GM23248 (cell line): Measurements from ENCODE around the gene PGP. TPM values are rescaled to one million over a fixed set of nuclear protein-coding genes. Genes with fewer than 3 reads are reported as not detected.

Source experiments
- DNase-seq: peaks from one replicate; pipeline ENCODE4 v3.0.0-alpha.2; 2015
- H2AFZ ChIP-seq: fragments of 200-600 bp; sonication (generic); 2 replicates; pipeline ENCODE4 v1.6.1; 2016; ENCODE audit warnings: antibody characterized with exemption
- H3F3A ChIP-seq: fragments of 200-600 bp; sonication (generic); 2 replicates; pipeline ENCODE4 v1.6.1; 2016; ENCODE audit warnings: mild to moderate bottlenecking, antibody characterized with exemption, mixed run types; ENCODE audit not compliant: insufficient read depth
- H3K27ac ChIP-seq: fragments of 200-600 bp; sonication (generic); 2 replicates; pipeline ENCODE4 v1.5.1; 2016; ENCODE audit warnings: mild to moderate bottlenecking
- H3K27me3 ChIP-seq: fragments of 200-600 bp; sonication (generic); replicated peaks from 2 replicates; pipeline ENCODE4 v1.6.1; 2016; ENCODE audit warnings: mild to moderate bottlenecking; ENCODE audit not compliant: insufficient read depth
- H3K36me3 ChIP-seq: fragments of 200-600 bp; sonication (generic); 2 replicates; pipeline ENCODE4 v1.6.1; 2016; ENCODE audit warnings: low read depth, mild to moderate bottlenecking
- H3K4me1 ChIP-seq: fragments of 200-600 bp; sonication (generic); 2 replicates; pipeline ENCODE4 v1.6.1; 2016; ENCODE audit warnings: mild to moderate bottlenecking; ENCODE audit not compliant: insufficient read depth
- H3K4me2 ChIP-seq: fragments of 200-600 bp; sonication (generic); one replicate; pipeline ENCODE4 v1.6.1; 2016; ENCODE audit warnings: mild to moderate bottlenecking; ENCODE audit not compliant: unreplicated experiment
- H3K4me3 ChIP-seq: fragments of 200-600 bp; sonication (generic); 2 replicates; pipeline ENCODE4 v1.5.1; 2016; ENCODE audit warnings: mild to moderate bottlenecking
- H3K79me2 ChIP-seq: fragments of 200-600 bp; sonication (generic); 2 replicates; pipeline ENCODE4 v1.6.1; 2016; ENCODE audit warnings: mild to moderate bottlenecking; ENCODE audit not compliant: insufficient read depth
- H3K9ac ChIP-seq: fragments of 200-600 bp; sonication (generic); 2 replicates; pipeline ENCODE4 v1.6.1; 2016; ENCODE audit warnings: mild to moderate bottlenecking
- H3K9me2 ChIP-seq: fragments of 200-600 bp; sonication (generic); 2 replicates; pipeline ENCODE4 v1.6.1; 2016; ENCODE audit warnings: mixed run types, mild to moderate bottlenecking, moderate library complexity; ENCODE audit not compliant: insufficient read depth
- H3K9me3 ChIP-seq: fragments of 200-600 bp; sonication (generic); one replicate; pipeline ENCODE4 v1.6.1; 2017; ENCODE audit warnings: low read depth
- H4K20me1 ChIP-seq: fragments of 200-600 bp; sonication (generic); 2 replicates; pipeline ENCODE4 v1.6.0; 2016; ENCODE audit not compliant: insufficient read depth
- EZH2 ChIP-seq: fragments of 200-600 bp; sonication (generic); IDR thresholded peaks from 2 replicates; pipeline ENCODE4 v1.6.1; 2018; ENCODE audit warnings: antibody characterized with exemption, mild to moderate bottlenecking; ENCODE audit not compliant: insufficient read depth, poor library complexity, severe bottlenecking
- EZH2phosphoT487 ChIP-seq: fragments of 200-600 bp; sonication (generic); IDR thresholded peaks from 2 replicates; pipeline ENCODE4 v1.6.1; 2018; ENCODE audit warnings: antibody characterized with exemption, moderate library complexity, mild to moderate bottlenecking, low read depth; ENCODE audit not compliant: insufficient read depth
- WGBS, 2 experiments: methylation state at CpG; one replicate each; pipeline ENCODE4 v1.1.6; 2015 to 2017; ENCODE audit warnings: low lambda C conversion rate in 2 of 2, low coverage in 1 of 2; ENCODE audit errors: missing lambda C conversion rate in 2 of 2; 5-methylcytosine and 5-hydroxymethylcytosine counted together
- in situ Hi-C: fragments of 300-500 bp; cut with MboI; formaldehyde crosslinking; loops from 2 replicates; pipeline ENCODE4 v1.15.0; 2020
- polyA plus RNA-seq: library from polyadenylated mRNA; unstranded; fragments of >200 nt; fragmentation: Nextera tagmentation; extraction: Ambion mirVana; gene quantifications from 2 replicates; pipeline ENCODE4 v1.2.1, GENCODE V29; 2016
- total RNA-seq: library from RNA; depleted of rRNA; stranded (reverse); fragments of >200 nt; shearing (Covaris generic); gene quantifications from 2 replicates; pipeline ENCODE4 v1.2.3, GENCODE V29; 2014

The PGP gene
- total and polyA plus RNA-seq, 2 experiments from 2014 or later = 10.1 to 25.5 TPM

GRCh38 chr16:2256531-2257140 lies 42.0 kb upstream of the PGP start:
- no peak for DNase-seq
- in situ Hi-C loops = no loop called here
- Histone ChIP-seq H3K9me2 (no peaks in the 10 kb centered on the region), H3K27me3 (no peaks in the 10 kb centered on the region), H3F3A (peaks cover 58% of the 10 kb centered on the region), H4K20me1 (0 out of 2 replicates have a peak, but pooled peaks cover 3% of the 10 kb centered on the region), H3K4me2 (no peak overlapping the region), H3K36me3 (peaks cover 75% of the 10 kb centered on the region), H2AFZ (no peak overlapping the region), H3K4me3 (no peak overlapping the region), H3K9me3 (no peaks in the 10 kb centered on the region), H3K4me1 (peaks cover 5% of the 10 kb centered on the region; the same call in 1 of the 2 replicates), H3K9ac (no peak overlapping the region), H3K79me2 (peaks cover 68% of the 10 kb centered on the region), H3K27ac (no peak overlapping the region)
- TF ChIP-seq EZH2phosphoT487 = no peak
- TF ChIP-seq EZH2 = no peak
- 89 to 90% methylated on average over 12 of the region's 12 CpGs for WGBS, 2 experiments

DNA sequence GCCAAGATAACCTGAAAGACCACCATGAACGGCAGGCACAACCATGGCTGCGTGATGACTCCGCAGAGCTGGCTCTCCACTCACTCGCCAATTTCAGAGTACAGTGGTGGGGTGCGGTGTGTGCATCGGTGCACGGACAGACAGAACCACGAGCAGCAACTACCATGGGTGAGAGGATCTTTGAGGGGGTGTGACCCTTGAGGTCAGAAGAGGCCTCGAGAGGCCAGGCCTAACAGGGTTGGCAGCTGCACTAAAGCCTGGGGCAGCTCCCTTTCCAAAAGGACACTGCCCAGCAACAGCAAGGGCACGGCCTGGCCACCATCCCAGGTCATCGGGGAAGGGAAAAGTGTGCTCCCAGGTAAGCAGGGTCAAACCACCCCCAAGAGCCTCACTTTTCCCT lies 38.7 kb upstream of the PGP start:
- no peak overlapping the region for H3K4me3 ChIP-seq
- TF ChIP-seq EZH2 = no peak
- no peak for TF ChIP-seq EZH2phosphoT487
- in situ Hi-C loops = no loop called here
- no peaks in the 10 kb centered on the region for H3K9me2 ChIP-seq
- H3K4me1 ChIP-seq = peaks cover 14% of the 10 kb centered on the region; the same call in 1 of the 2 replicates
- no peaks in the 10 kb centered on the region for H3K9me3 ChIP-seq
- H3K27ac ChIP-seq = no peak overlapping the region
- DNase-seq = no peak
- H3K36me3 ChIP-seq = peaks cover 44% of the 10 kb centered on the region
- peaks cover 59% of the 10 kb centered on the region for H3K79me2 ChIP-seq
- H3F3A ChIP-seq = peaks cover 36% of the 10 kb centered on the region
- H4K20me1 ChIP-seq = 0 out of 2 replicates have a peak, but pooled peaks cover 3% of the 10 kb centered on the region
- 83 to 86% methylated on average over 11 of the region's 11 CpGs for WGBS, 2 experiments
- no peak overlapping the region for H2AFZ ChIP-seq
- H3K4me2 ChIP-seq = no peak overlapping the region
- no peaks in the 10 kb centered on the region for H3K27me3 ChIP-seq
- H3K9ac ChIP-seq = no peak overlapping the region

GRCh38 chr16:2252806-2253148 lies 38.1 kb upstream of the PGP start:
- Histone ChIP-seq H3K9me2 (no peaks in the 10 kb centered on the region), H3K4me3 (no peak overlapping the region), H3K79me2 (peaks cover 59% of the 10 kb centered on the region), H3K36me3 (peaks cover 38% of the 10 kb centered on the region), H3K4me2 (no peak overlapping the region), H3F3A (peaks cover 32% of the 10 kb centered on the region), H3K4me1 (peaks cover 14% of the 10 kb centered on the region; the same call in 1 of the 2 replicates), H3K9me3 (no peaks in the 10 kb centered on the region), H3K9ac (no peak overlapping the region), H3K27ac (peak overlapping the region; percentile 73), H2AFZ (no peak overlapping the region), H4K20me1 (0 out of 2 replicates have a peak, but pooled peaks cover 3% of the 10 kb centered on the region), H3K27me3 (no peaks in the 10 kb centered on the region)
- DNase-seq = no peak
- TF ChIP-seq EZH2 (no peak), EZH2phosphoT487 (no peak)
- 98 to 99% methylated on average over 7 of the region's 7 CpGs for WGBS, 2 experiments
- in situ Hi-C loops = no loop called here

- 0 out of 2 replicates have a peak, but pooled peaks cover 3% of the 10 kb centered on the region for H4K20me1 ChIP-seq
- H3K9me2 ChIP-seq = no peaks in the 10 kb centered on the region
- peak; percentile 98 for DNase-seq
- TF ChIP-seq EZH2 (no peak), EZH2phosphoT487 (no peak)
- no peaks in the 10 kb centered on the region for H3K27me3 ChIP-seq
- peaks cover 58% of the 10 kb centered on the region for H3K79me2 ChIP-seq
- in situ Hi-C loops = no loop called here
- WGBS, 2 experiments = 4 to 5% methylated on average over 50 to 53 of the region's 88 CpGs
- peaks cover 27% of the 10 kb centered on the region for H3K36me3 ChIP-seq
- peaks cover 14% of the 10 kb centered on the region; the same call in 1 of the 2 replicates for H3K4me1 ChIP-seq
- peaks cover 28% of the 10 kb centered on the region for H3F3A ChIP-seq
- peak within 1 kb of the TSS; percentile 90 for H3K9ac ChIP-seq
- no peaks in the 10 kb centered on the region for H3K9me3 ChIP-seq
- H3K4me2 ChIP-seq = peak within 1 kb of the TSS; percentile 97
- peak within 1 kb of the TSS; percentile 92 for H3K4me3 ChIP-seq
- peak within 1 kb of the TSS; percentile 86 for H2AFZ ChIP-seq
- H3K27ac ChIP-seq = peak within 1 kb of the TSS; percentile 73
Measured at GRCh38 chr16:2251296-2252111, 36.9 kb upstream of the PGP start, which contains the start of gene ECI1. TSS of gene ECI1 (minus strand) at chr16:2251587. CDS start at chr16:2251566, 21 bp downstream.
